Measurements from ENCODE around the gene IL1RAPL2.

The IL1RAPL2 gene

GRCh38 chrX:105475801-105476200 is 909.8 kb downstream of the IL1RAPL2 start:
- DNase-seq: no peak

- DNase-seq: no peak
These were observed 911.4 kb downstream of the IL1RAPL2 start for GRCh38 chrX:105477351-105477750.

- no peak for DNase-seq
These were observed 914.8 kb downstream of the IL1RAPL2 start for GRCh38 chrX:105480646-105481310.

- DNase-seq: no peak
These were observed 917.0 kb downstream of the IL1RAPL2 start for GRCh38 chrX:105483011-105483410.

GRCh38 chrX:105488716-105489115 is 922.7 kb downstream of the IL1RAPL2 start:
- DNase-seq: no peak

GRCh38 chrX:105495376-105495775 is 929.4 kb downstream of the IL1RAPL2 start:
- no peak for DNase-seq

- no peak for DNase-seq
These were observed 936.3 kb downstream of the IL1RAPL2 start for GRCh38 chrX:105502336-105502735.

GRCh38 chrX:105515561-105515960 is 949.6 kb downstream of the IL1RAPL2 start:
- no peak for DNase-seq

- no peak for DNase-seq
These were observed 960.4 kb downstream of the IL1RAPL2 start for GRCh38 chrX:105526431-105526830.

- no peak for DNase-seq
These were observed 961.8 kb downstream of the IL1RAPL2 start for GRCh38 chrX:105527759-105528158.

GRCh38 chrX:105533951-105534350 is 968.0 kb downstream of the IL1RAPL2 start:
- no peak for DNase-seq

GRCh38 chrX:105543283-105543682 is 977.3 kb downstream of the IL1RAPL2 start:
- DNase-seq: no peak

GRCh38 chrX:105550043-105550663 is 984.2 kb downstream of the IL1RAPL2 start:
- DNase-seq: no peak

- DNase-seq: no peak
These were observed 986.4 kb downstream of the IL1RAPL2 start for GRCh38 chrX:105552395-105552794.

GRCh38 chrX:105553118-105553517 is 987.1 kb downstream of the IL1RAPL2 start:
- no peak for DNase-seq

GRCh38 chrX:105564501-105564900 is 998.5 kb downstream of the IL1RAPL2 start:
- DNase-seq: no peak

- no peak for DNase-seq
These were observed 999.9 kb downstream of the IL1RAPL2 start for GRCh38 chrX:105565856-105566255.

- no peak for DNase-seq
These were observed 1001.1 kb downstream of the IL1RAPL2 start for GRCh38 chrX:105567082-105567481.

- no peak for DNase-seq
These were observed 1042.7 kb downstream of the IL1RAPL2 start for GRCh38 chrX:105608745-105609144.

- DNase-seq: no peak
These were observed 1043.5 kb downstream of the IL1RAPL2 start for GRCh38 chrX:105609530-105609929.

GRCh38 chrX:105610411-105610810 is 1044.4 kb downstream of the IL1RAPL2 start:
- DNase-seq: no peak

- no peak for DNase-seq
These were observed 1052.5 kb downstream of the IL1RAPL2 start for GRCh38 chrX:105618393-105619101.

GRCh38 chrX:105634180-105634579 is 1068.2 kb downstream of the IL1RAPL2 start:
- no peak for DNase-seq

GRCh38 chrX:105635794-105636193 is 1069.8 kb downstream of the IL1RAPL2 start:
- no peak for DNase-seq

All from activated CD8-positive, alpha-beta memory T cell treated with anti-CD3 and anti-CD28 coated beads for 24 hours (primary cell).